ENCODE data around the gene BAIAP2L2. TPM values are rescaled to one million over a fixed set of nuclear protein-coding genes. Genes with fewer than 3 reads are reported as not detected.
"Not testable (repeated sequence)": the region's sequence is repeated elsewhere in the genome, so short reads cannot be mapped to it uniquely, and the experiment has no call there.

Gene BAIAP2L2, protein sequence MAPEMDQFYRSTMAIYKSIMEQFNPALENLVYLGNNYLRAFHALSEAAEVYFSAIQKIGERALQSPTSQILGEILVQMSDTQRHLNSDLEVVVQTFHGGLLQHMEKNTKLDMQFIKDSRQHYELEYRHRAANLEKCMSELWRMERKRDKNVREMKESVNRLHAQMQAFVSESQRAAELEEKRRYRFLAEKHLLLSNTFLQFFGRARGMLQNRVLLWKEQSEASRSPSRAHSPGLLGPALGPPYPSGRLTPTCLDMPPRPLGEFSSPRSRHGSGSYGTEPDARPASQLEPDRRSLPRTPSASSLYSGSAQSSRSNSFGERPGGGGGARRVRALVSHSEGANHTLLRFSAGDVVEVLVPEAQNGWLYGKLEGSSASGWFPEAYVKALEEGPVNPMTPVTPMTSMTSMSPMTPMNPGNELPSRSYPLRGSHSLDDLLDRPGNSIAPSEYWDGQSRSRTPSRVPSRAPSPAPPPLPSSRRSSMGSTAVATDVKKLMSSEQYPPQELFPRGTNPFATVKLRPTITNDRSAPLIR
- 1 to 10 TPM in 2 of 3 donors, under 1 TPM in 1; 0.99 to 1.9 (median 1.2) TPM for total RNA-seq
- total RNA-seq (2013) = 0.52 TPM

DNA sequence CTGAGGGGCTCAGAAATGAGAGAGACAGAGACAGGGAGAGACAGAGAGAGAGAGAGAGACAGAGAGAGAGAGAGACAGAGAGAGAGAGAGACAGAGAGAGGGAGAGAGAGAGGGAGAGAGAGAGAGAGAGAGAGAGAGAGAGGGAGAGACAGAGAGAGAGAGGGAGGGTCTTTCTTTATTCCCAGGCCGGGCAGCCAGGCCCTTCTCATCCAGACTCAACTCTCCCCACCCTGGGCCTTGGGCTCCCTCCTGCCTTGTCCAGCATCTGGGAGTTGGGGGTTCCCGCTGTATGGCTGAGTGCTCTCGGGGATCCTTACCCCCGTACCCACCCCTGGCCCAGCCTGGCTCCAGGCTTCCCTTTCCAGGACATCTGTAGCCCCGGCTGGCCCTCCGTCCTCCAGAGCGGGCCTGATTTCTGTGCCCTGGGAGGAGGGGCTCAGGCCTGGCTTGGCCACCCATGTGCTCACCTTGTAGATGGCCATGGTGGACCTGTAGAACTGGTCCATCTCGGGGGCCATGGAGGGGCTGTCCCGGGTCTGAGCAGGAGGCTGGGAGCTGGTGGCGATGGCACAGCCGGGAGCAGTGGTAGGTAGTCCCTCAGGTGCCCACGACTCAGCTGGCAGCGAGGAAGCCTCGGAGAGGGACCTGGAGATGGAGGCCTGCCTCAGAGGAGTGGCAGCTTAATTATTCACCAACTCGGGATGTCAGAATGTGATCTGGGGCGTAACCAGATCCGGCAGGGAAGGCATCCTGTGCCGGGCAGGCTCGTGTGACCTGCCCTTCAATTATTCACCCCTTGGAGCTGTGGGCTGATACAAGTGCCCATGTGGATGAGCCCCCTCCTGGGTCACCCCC is at the start of gene BAIAP2L2:
TSS of gene BAIAP2L2 (minus strand) at position 677 of the 855 bp plus-strand sequence. CDS start at position 518, 159 bp downstream.
- H3K4me3 ChIP-seq (ENCODE audit: low read length) = no peak within 1 kb of the TSS
- 96% methylated on average over 19 of the region's 19 CpGs for WGBS (ENCODE audit: insufficient coverage)
- Mint-ChIP-seq H3K27ac (peak within 1 kb of the TSS; percentile 89 to 93), H3K4me3 (peak within 1 kb of the TSS; percentile 84), H3K27me3 (ENCODE audit: low read depth in 2 of 2) (no peaks in the 10 kb centered on the region), H3K9me3 (peaks cover 0 to 3% of the 10 kb centered on the region in 2 donors), H3K4me1 (peaks cover 20 to 44% of the 10 kb centered on the region in 2 donors), H3K36me3 (no peaks in the 10 kb centered on the region)
- H3K9me3 ChIP-seq (ENCODE audit: control insufficient read depth, insufficient read depth, low read length) = peaks cover 5% of the 10 kb centered on the region
- DNase-seq (no peak), ATAC-seq (no peak)
- H3K27me3 ChIP-seq (ENCODE audit: control insufficient read depth, insufficient read depth, low read length) = no peaks in the 10 kb centered on the region
- peaks cover 21% of the 10 kb centered on the region for H3K36me3 ChIP-seq (ENCODE audit: control insufficient read depth, insufficient read depth, low read length)
- TF ChIP-seq, protein P1, sequence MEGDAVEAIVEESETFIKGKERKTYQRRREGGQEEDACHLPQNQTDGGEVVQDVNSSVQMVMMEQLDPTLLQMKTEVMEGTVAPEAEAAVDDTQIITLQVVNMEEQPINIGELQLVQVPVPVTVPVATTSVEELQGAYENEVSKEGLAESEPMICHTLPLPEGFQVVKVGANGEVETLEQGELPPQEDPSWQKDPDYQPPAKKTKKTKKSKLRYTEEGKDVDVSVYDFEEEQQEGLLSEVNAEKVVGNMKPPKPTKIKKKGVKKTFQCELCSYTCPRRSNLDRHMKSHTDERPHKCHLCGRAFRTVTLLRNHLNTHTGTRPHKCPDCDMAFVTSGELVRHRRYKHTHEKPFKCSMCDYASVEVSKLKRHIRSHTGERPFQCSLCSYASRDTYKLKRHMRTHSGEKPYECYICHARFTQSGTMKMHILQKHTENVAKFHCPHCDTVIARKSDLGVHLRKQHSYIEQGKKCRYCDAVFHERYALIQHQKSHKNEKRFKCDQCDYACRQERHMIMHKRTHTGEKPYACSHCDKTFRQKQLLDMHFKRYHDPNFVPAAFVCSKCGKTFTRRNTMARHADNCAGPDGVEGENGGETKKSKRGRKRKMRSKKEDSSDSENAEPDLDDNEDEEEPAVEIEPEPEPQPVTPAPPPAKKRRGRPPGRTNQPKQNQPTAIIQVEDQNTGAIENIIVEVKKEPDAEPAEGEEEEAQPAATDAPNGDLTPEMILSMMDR (IDR thresholded peaks at IDR 0.05) = no peak
- intact Hi-C loops (cut with micrococcal nuclease) = no loop called here
- H3K4me1 ChIP-seq (ENCODE audit: control insufficient read depth, insufficient read depth, low read length) = peaks cover 21% of the 10 kb centered on the region
- H3K27ac ChIP-seq (ENCODE audit: low read length) = peak within 1 kb of the TSS; percentile 3

DNA sequence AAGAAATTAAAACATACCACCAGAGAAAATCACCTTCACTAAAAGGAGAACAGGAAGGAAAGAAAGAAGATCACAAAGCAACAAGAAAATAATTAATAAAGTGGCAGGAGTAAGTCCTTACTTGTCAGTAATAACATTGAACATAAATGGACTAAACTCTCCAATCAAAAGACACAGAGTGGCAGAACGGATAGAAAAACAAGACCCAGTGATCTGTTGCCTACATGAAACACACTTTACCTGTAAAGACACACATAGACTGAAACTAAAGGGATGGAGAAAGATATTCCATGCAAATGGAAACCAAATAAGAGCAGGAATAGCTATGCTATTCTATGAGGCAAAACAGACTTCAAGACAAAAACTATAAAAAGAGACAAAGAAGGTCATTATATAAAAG is 45.2 kb upstream of the BAIAP2L2 start:
- Histone ChIP-seq H3K27ac (ENCODE audit: low read length) (no peak overlapping the region), H3K36me3 (ENCODE audit: control insufficient read depth, insufficient read depth, low read length) (no peaks in the 10 kb centered on the region), H3K4me3 (ENCODE audit: low read length) (no peak overlapping the region), H3K27me3 (ENCODE audit: control insufficient read depth, insufficient read depth, low read length) (no peaks in the 10 kb centered on the region), H3K9me3 (ENCODE audit: control insufficient read depth, insufficient read depth, low read length) (no peaks in the 10 kb centered on the region), H3K4me1 (ENCODE audit: control insufficient read depth, insufficient read depth, low read length) (no peaks in the 10 kb centered on the region)
- DNase-seq = no peak
- no peaks in the 10 kb centered on the region for H3K27me3 Mint-ChIP-seq (ENCODE audit: low read depth in 2 of 2)
- intact Hi-C loops (cut with micrococcal nuclease) = no loop called here
- no peaks in the 10 kb centered on the region for H3K9me3 Mint-ChIP-seq
- no peak for ATAC-seq
- H3K4me3 Mint-ChIP-seq = no peak overlapping the region
- peaks cover 6% of the 10 kb centered on the region in 2 donors for H3K4me1 Mint-ChIP-seq
- H3K27ac Mint-ChIP-seq = no peak overlapping the region
- TF ChIP-seq, protein P1 (IDR thresholded peaks at IDR 0.05) = no peak
- 100% methylated on average over 1 of the region's 1 CpG for WGBS (ENCODE audit: insufficient coverage)
- no peaks in the 10 kb centered on the region for H3K36me3 Mint-ChIP-seq

DNA sequence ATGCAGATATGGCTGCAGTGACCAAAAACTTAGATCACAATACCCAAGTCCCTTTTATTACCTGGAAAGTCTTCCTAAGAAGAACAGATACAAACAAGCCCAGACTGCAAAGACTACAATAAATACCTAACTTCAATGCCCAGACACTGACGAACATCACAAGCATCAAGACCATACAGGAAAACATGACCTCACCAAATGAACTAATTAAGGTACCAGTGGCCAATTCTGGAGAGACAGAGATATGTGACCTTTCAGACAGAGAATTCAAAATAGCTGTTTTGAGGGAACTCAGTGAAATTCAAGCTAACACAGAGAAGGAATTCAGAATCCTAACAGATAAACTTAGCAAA is 44.1 kb upstream of the BAIAP2L2 start:
- H3K27ac ChIP-seq (ENCODE audit: low read length); H3K4me1 Mint-ChIP-seq; H3K4me3 Mint-ChIP-seq; H3K27me3 Mint-ChIP-seq (ENCODE audit: low read depth in 2 of 2); H3K9me3 ChIP-seq (ENCODE audit: control insufficient read depth, insufficient read depth, low read length); ATAC-seq; DNase-seq; H3K4me1 ChIP-seq (ENCODE audit: control insufficient read depth, insufficient read depth, low read length); H3K9me3 Mint-ChIP-seq; H3K27me3 ChIP-seq (ENCODE audit: control insufficient read depth, insufficient read depth, low read length); H3K36me3 ChIP-seq (ENCODE audit: control insufficient read depth, insufficient read depth, low read length); H3K4me3 ChIP-seq (ENCODE audit: low read length); intact Hi-C loops (cut with micrococcal nuclease); H3K27ac Mint-ChIP-seq; H3K36me3 Mint-ChIP-seq: not testable (repeated sequence)
- WGBS (ENCODE audit: insufficient coverage) = 73% methylated on average over 1 of the region's 1 CpG
